ENCODE results near the gene RLN3. TPM values are rescaled to one million over a fixed set of nuclear protein-coding genes. Genes with fewer than 3 reads are reported as not detected.
A peak's percentile ranks its signal among the peaks of the same experiment; 100 is the strongest.

Gene RLN3
- total and polyA plus RNA-seq, 9 of the 15 experiments (the other 6 are each of a cell fraction or from before 2014, with no cell fraction given), result 0.31 to 1.2 (median 0.71) TPM; not detected in 6

DNA sequence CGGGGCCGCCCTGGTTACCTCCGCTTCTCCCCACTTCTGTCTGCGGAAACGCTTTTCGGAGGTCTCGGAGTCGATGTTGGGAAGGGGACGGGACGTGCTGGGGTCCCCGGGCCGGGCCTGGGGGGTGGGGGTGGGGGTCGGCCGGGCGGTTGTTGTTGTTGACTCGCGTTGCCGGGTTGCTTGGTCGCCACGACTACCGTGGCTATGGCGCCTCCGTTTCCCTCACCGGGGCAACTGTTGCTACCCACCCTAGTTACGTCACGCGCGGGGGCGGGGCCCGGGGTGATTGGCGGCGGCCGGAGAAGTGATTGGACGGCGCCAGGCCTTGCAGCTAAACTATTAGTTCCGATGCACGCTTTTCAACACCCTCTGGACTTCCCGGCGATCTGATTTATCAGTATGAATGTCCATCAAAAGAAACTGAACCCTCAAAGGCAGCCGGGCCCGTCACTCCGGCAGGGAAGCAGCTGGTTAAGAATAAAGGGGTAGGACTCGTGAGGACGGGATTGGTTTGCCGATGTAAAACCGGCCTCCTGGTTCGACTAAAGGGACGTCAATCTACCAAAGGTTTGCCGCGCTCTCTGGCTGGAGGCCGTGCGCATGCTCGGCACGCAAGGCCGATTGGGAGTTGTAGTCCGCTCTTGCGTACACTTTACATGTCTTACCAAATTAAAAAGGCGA is 21.7 kb upstream of the RLN3 start, which contains the start of gene RFX1 (continued):
- TF ChIP-seq SIN3A (IDR thresholded peaks at IDR 0.05; ENCODE audit: borderline replicate concordance in 2 of 2, control insufficient read depth in 1 of 2, low read depth in 2 of 2, low read length in 2 of 2) (peak; percentile 42 to 63; a peak in 1 of 4 replicates), TEAD4 (IDR thresholded peaks at IDR 0.05; ENCODE audit: low read length) (no peak), TEAD4 (CRISPR knock-in tag; IDR thresholded peaks at IDR 0.05; ENCODE audit: borderline replicate concordance) (no peak), THRA (IDR thresholded peaks at IDR 0.05) (no peak), PBX2 (CRISPR knock-in tag; IDR thresholded peaks at IDR 0.05; ENCODE audit: low read depth) (peak; percentile 95), PBX2 (tag; conservative IDR thresholded peaks at IDR 0.05; ENCODE audit: low read depth) (peak; percentile 100), ELF2 (CRISPR knock-in tag; IDR thresholded peaks at IDR 0.05) (no peak), TEAD1 (CRISPR knock-in tag; IDR thresholded peaks at IDR 0.05) (no peak; a peak in 1 of 4 replicates), SETDB1 (IDR thresholded peaks at IDR 0.05; ENCODE audit: low read length) (no peak), ZNF23 (CRISPR knock-in tag; IDR thresholded peaks at IDR 0.05) (no peak), TSC22D4 (tag; IDR thresholded peaks at IDR 0.05) (no peak), ZNF699 (CRISPR knock-in tag; IDR thresholded peaks at IDR 0.05; ENCODE audit: insufficient replicate concordance) (no peak), YBX1 (IDR thresholded peaks at IDR 0.05) (no peak), TCF7L2 (IDR thresholded peaks at IDR 0.05; ENCODE audit: low read depth, low read length) (no peak), BRF1 (IDR thresholded peaks at IDR 0.05; ENCODE audit: borderline replicate concordance, extremely low read depth, insufficient read length) (no peak), EWSR1 (IDR thresholded peaks at IDR 0.05; ENCODE audit: borderline replicate concordance, low read depth, partially characterized antibody) (no peak), NR3C1 (CRISPR knock-in tag; IDR thresholded peaks at IDR 0.05) (no peak), ILK (tag; IDR thresholded peaks at IDR 0.05; ENCODE audit: borderline replicate concordance, low read depth) (no peak), ZNF354B (CRISPR knock-in tag; IDR thresholded peaks at IDR 0.05) (no peak), SP1 (CRISPR knock-in tag; IDR thresholded peaks at IDR 0.05) (no peak), KDM4B (IDR thresholded peaks at IDR 0.05; ENCODE audit: borderline replicate concordance in 2 of 2, low read depth in 1 of 2) (no peak)
- TF ChIP-seq, protein P1, sequence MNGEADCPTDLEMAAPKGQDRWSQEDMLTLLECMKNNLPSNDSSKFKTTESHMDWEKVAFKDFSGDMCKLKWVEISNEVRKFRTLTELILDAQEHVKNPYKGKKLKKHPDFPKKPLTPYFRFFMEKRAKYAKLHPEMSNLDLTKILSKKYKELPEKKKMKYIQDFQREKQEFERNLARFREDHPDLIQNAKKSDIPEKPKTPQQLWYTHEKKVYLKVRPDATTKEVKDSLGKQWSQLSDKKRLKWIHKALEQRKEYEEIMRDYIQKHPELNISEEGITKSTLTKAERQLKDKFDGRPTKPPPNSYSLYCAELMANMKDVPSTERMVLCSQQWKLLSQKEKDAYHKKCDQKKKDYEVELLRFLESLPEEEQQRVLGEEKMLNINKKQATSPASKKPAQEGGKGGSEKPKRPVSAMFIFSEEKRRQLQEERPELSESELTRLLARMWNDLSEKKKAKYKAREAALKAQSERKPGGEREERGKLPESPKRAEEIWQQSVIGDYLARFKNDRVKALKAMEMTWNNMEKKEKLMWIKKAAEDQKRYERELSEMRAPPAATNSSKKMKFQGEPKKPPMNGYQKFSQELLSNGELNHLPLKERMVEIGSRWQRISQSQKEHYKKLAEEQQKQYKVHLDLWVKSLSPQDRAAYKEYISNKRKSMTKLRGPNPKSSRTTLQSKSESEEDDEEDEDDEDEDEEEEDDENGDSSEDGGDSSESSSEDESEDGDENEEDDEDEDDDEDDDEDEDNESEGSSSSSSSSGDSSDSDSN (IDR thresholded peaks at IDR 0.05; ENCODE audit: borderline replicate concordance in 1 of 2, low read depth in 2 of 2, low read length in 2 of 2), result no peak

All from K562 (cell line).